HepG2 (cell line): ENCODE measurements around the gene PSD4. TPM values are rescaled to one million over a fixed set of nuclear protein-coding genes. Genes with fewer than 3 reads are reported as not detected.

Experiments
- AGO2 ChIP-seq: fragments of 200-400 bp; formaldehyde crosslinking; optimal IDR thresholded peaks from 2 replicates; pipeline ENCODE3; 2017; ENCODE audit warnings: mild to moderate bottlenecking, low read depth, low read length, moderate library complexity
- HDAC2 ChIP-seq: sonication (generic); formaldehyde crosslinking; IDR thresholded peaks from 2 replicates; pipeline ENCODE4 v1.4.0; 2020; ENCODE audit warnings: missing genetic modification reagents
- HMGXB3 ChIP-seq: sonication (generic); formaldehyde crosslinking; IDR thresholded peaks from 2 replicates; pipeline ENCODE4 v1.4.0; 2020; ENCODE audit warnings: missing genetic modification reagents, borderline replicate concordance
- KDM5B ChIP-seq: sonication (generic); formaldehyde crosslinking; IDR thresholded peaks from 2 replicates; pipeline ENCODE4 v1.4.0; 2020; ENCODE audit warnings: missing genetic modification reagents, mild to moderate bottlenecking, borderline replicate concordance
- LCORL ChIP-seq, 2 experiments: fragments of 450-650 bp in 1 of 2; sonication (generic) in 1 of 2; formaldehyde crosslinking in 1 of 2; IDR thresholded peaks; 2 replicates each; pipeline versions ENCODE4 v1.5.0 to v1.6.1; 2017 to 2020; ENCODE audit warnings: antibody characterized with exemption in 1 of 2, missing genetic modification reagents in 1 of 2
- MAFK ChIP-seq, 2 experiments: IDR thresholded peaks in 1 of 2; conservative IDR thresholded peaks in 1 of 2; 2 replicates each; pipeline ENCODE4 v1.6.1; 2011; ENCODE audit warnings: improper control_type of control experiment in 2 of 2, low read length in 2 of 2
- PHF20 ChIP-seq: sonication (generic); formaldehyde crosslinking; IDR thresholded peaks from 2 replicates; pipeline ENCODE4 v1.5.0; 2020; ENCODE audit warnings: mild to moderate bottlenecking, missing genetic modification reagents
- POLR2AphosphoS5 ChIP-seq: IDR thresholded peaks from 2 replicates; pipeline ENCODE4 v1.6.1; 2012; ENCODE audit warnings: low read depth, low read length
- RELA ChIP-seq: sonication (generic); formaldehyde crosslinking; IDR thresholded peaks from 2 replicates; pipeline ENCODE4 v1.4.0; 2020; ENCODE audit warnings: missing genetic modification reagents
- RFX3 ChIP-seq: IDR thresholded peaks from 2 replicates; pipeline ENCODE4 v1.6.1; 2016; ENCODE audit warnings: missing biosample characterization, missing genetic modification reagents
- TAF1 ChIP-seq: sonication (generic); formaldehyde crosslinking; IDR thresholded peaks from 2 replicates; pipeline ENCODE4 v1.4.0; 2020; ENCODE audit warnings: missing genetic modification reagents
- ZBTB20 ChIP-seq: sonication (generic); formaldehyde crosslinking; IDR thresholded peaks from 2 replicates; pipeline ENCODE4 v1.8.1; 2023; ENCODE audit warnings: missing genetic modification reagents, low read depth, mild to moderate bottlenecking, borderline replicate concordance
- ZBTB4 ChIP-seq: sonication (generic); formaldehyde crosslinking; IDR thresholded peaks from 2 replicates; pipeline ENCODE4 v1.4.0; 2020; ENCODE audit warnings: missing genetic modification reagents, mild to moderate bottlenecking, borderline replicate concordance
- ZNF572 ChIP-seq: sonication (generic); formaldehyde crosslinking; IDR thresholded peaks from 2 replicates; pipeline ENCODE4 v1.5.1; 2020; ENCODE audit warnings: mild to moderate bottlenecking, missing genetic modification reagents
- ZNF749 ChIP-seq: sonication (generic); formaldehyde crosslinking; IDR thresholded peaks from 2 replicates; pipeline ENCODE4 v1.8.0; 2022; ENCODE audit warnings: mild to moderate bottlenecking, missing genetic modification reagents, moderate library complexity, borderline replicate concordance
- ZNF792 ChIP-seq: IDR thresholded peaks from 2 replicates; pipeline ENCODE4 v1.6.1; 2016
- ZSCAN30 ChIP-seq: sonication (generic); formaldehyde crosslinking; IDR thresholded peaks from 2 replicates; pipeline ENCODE4 v1.5.0; 2020; ENCODE audit warnings: mild to moderate bottlenecking, missing genetic modification reagents
- polyA plus RNA-seq, 8 experiments: library from polyadenylated mRNA; depleted of rRNA in 3 of 8; stranded (reverse) in 7 of 8; unstranded in 1 of 8; fragments of >200 nt; fragmentation: Illumina TruSeq in 4 of 8; extraction: Trizol in 4 of 8; gene quantifications; 2 replicates each; pipeline versions ENCODE4 v1.2.1 to v1.2.3, GENCODE V29; 2011 to 2016; ENCODE audit warnings: low read depth in 4 of 8, missing spikeins in 1 of 8, mixed read lengths in 1 of 8; ENCODE audit not compliant: insufficient read depth in 1 of 8
- total RNA-seq, 5 experiments: library from RNA; depleted of rRNA; stranded (reverse); fragments of >200 nt; fragmentation: Illumina TruSeq; extraction: Trizol; gene quantifications; 2 replicates each; pipeline ENCODE4 v1.2.3, GENCODE V29; 2016; ENCODE audit warnings: low read depth in 1 of 5
- TF ChIP-seq, protein P1 (sequence below): IDR thresholded peaks from 2 replicates; pipeline ENCODE4 v1.6.1; 2016
- TF ChIP-seq, protein P2 (sequence below): IDR thresholded peaks from 2 replicates; pipeline ENCODE4 v1.6.1; 2016; ENCODE audit warnings: low read depth

Gene PSD4
- total and polyA plus RNA-seq, 2 of the 13 experiments (the other 11 are each of a cell fraction or from before 2014, with no cell fraction given): 5.8 to 9.4 TPM

DNA sequence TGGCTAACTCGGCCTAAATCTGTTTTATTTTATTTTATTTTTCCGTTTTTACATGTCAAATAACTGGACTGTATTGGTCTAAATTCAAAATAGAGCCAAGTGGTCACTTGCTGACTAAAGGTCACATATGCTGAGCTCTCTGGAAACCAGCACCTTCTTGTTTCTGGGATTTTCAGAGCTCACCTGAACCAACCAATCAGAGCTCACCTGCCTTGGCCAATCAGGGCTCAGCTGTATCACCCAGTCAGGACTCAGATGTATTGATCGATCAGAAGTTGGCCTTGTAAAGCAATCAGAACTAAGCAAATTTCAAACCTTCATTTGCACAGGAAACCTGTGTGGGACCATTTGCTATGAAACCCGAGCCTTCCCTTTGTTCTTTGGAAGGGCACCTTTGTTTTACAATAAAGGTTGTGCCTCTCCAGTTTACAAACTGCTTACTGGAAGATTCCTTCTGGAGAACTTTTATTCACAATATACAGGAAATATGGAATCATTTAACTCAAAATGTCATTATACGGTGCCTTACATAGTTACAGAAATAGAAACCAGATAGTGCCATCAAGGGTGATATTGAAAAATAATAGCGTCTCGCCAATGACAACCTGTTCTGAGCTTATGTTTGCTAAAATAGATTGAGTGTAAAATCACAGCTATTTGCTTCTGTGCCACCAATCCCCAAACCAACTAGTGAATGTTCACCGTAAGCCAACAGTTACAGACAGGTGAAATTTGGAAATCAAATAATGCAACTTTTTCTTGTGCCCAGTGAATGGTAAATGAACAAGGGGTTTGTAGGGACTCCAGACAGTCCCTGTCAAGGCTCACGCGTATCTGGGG lies 17.3 kb upstream of the PSD4 start (continued):
- TF ChIP-seq AGO2 (no peak), ZBTB4 (CRISPR knock-in tag) (no peak), RELA (CRISPR knock-in tag) (0 out of 2 replicates have a peak, but pooled peaks have one; percentile 32), ZNF792 (CRISPR knock-in tag) (no peak), MAFK (conservative IDR thresholded peaks at IDR 0.05 in 1 of 2, IDR thresholded peaks at IDR 0.05 in 1 of 2; ENCODE audit: low read length in 2 of 2) (no peak; a peak in 1 of 4 replicates), PHF20 (CRISPR knock-in tag) (peak; percentile 35; the same call in 1 of the 2 replicates), ZNF572 (CRISPR knock-in tag) (no peak), ZSCAN30 (CRISPR knock-in tag) (no peak), RFX3 (CRISPR knock-in tag) (no peak), ZNF749 (CRISPR knock-in tag) (no peak), HMGXB3 (CRISPR knock-in tag) (peak; percentile 22; the same call in 1 of the 2 replicates), TAF1 (CRISPR knock-in tag) (no peak), HDAC2 (peak; percentile 91), ZBTB20 (CRISPR knock-in tag) (peak; percentile 69; the same call in 1 of the 2 replicates), LCORL (IDR thresholded peaks at IDR 0.05) (no peak), LCORL (CRISPR knock-in tag; IDR thresholded peaks at IDR 0.05) (peak; percentile 74; the same call in 1 of the 2 replicates), POLR2AphosphoS5 (peak; percentile 65; the same call in 1 of the 2 replicates), KDM5B (CRISPR knock-in tag) (no peak)
- TF ChIP-seq, protein P1, sequence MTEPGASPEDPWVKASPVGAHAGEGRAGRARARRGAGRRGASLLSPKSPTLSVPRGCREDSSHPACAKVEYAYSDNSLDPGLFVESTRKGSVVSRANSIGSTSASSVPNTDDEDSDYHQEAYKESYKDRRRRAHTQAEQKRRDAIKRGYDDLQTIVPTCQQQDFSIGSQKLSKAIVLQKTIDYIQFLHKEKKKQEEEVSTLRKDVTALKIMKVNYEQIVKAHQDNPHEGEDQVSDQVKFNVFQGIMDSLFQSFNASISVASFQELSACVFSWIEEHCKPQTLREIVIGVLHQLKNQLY (CRISPR knock-in tag): no peak; the same call in 1 of the 2 replicates
- TF ChIP-seq, protein P2, sequence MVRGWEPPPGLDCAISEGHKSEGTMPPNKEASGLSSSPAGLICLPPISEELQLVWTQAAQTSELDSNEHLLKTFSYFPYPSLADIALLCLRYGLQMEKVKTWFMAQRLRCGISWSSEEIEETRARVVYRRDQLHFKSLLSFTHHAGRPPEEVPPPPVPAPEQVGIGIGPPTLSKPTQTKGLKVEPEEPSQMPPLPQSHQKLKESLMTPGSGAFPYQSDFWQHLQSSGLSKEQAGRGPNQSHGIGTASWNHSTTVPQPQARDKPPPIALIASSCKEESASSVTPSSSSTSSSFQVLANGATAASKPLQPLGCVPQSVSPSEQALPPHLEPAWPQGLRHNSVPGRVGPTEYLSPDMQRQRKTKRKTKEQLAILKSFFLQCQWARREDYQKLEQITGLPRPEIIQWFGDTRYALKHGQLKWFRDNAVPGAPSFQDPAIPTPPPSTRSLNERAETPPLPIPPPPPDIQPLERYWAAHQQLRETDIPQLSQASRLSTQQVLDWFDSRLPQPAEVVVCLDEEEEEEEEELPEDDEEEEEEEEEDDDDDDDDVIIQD (CRISPR knock-in tag): peak; percentile 72
